ENCODE results near the gene PDP2.

Gene PDP2

GRCh38 chr16:66885491-66885890 is 5.2 kb downstream of the PDP2 start:
- no peak overlapping the region for H3K4me3 ChIP-seq (ENCODE audit: low read length in 2 of 2)
- H3K27ac ChIP-seq (ENCODE audit: low read length) = no peak overlapping the region

DNA sequence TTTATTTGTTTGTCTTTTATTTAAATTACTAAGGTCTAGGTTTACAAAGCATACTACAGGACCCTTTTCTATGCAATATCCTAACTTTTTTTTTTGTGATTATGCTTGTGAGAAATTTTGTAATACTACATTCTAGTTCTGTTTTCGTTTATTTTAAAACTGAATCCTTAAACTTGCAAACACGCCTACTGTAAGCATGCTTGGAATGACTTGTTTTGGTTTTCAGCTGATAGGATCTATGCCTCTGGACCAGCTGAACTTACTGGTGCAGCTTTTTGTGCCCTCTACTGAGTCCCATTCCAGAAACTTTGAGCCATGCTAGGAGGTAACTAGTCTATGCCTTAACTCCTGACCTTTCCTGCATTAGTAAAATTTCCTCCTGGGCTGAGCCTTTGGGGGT is 6.0 kb downstream of the PDP2 start:
- Histone ChIP-seq H3K27me3 (ENCODE audit: control insufficient read depth in 1 of 2, insufficient read depth in 2 of 2, low read length in 2 of 2) (no peaks in the 10 kb centered on the region), H3K4me3 (ENCODE audit: low read length in 2 of 2) (no peak overlapping the region), H3K36me3 (ENCODE audit: control insufficient read depth in 2 of 2, insufficient read depth in 2 of 2, low read length in 2 of 2) (peaks cover 13 to 15% of the 10 kb centered on the region in 2 donors), H3K4me1 (ENCODE audit: control insufficient read depth, insufficient read depth, low read length) (peaks cover 4% of the 10 kb centered on the region), H3K9me3 (ENCODE audit: control insufficient read depth in 2 of 2, low read length in 2 of 2) (no peaks in the 10 kb centered on the region), H3K9ac (ENCODE audit: low read length in 2 of 2) (no peak overlapping the region), H3K27ac (ENCODE audit: low read length) (no peak overlapping the region)

More at GRCh38 chr16:66885491-66885890, 5.2 kb downstream of the PDP2 start:
- Histone ChIP-seq H3K9ac (ENCODE audit: low read length in 2 of 2) (no peak overlapping the region), H3K4me1 (ENCODE audit: control insufficient read depth, insufficient read depth, low read length) (peaks cover 9% of the 10 kb centered on the region), H3K9me3 (ENCODE audit: control insufficient read depth in 2 of 2, low read length in 2 of 2) (no peaks in the 10 kb centered on the region), H3K27me3 (ENCODE audit: control insufficient read depth in 1 of 2, insufficient read depth in 2 of 2, low read length in 2 of 2) (no peaks in the 10 kb centered on the region), H3K36me3 (ENCODE audit: control insufficient read depth in 2 of 2, insufficient read depth in 2 of 2, low read length in 2 of 2) (peaks cover 13 to 15% of the 10 kb centered on the region in 2 donors)

DNA sequence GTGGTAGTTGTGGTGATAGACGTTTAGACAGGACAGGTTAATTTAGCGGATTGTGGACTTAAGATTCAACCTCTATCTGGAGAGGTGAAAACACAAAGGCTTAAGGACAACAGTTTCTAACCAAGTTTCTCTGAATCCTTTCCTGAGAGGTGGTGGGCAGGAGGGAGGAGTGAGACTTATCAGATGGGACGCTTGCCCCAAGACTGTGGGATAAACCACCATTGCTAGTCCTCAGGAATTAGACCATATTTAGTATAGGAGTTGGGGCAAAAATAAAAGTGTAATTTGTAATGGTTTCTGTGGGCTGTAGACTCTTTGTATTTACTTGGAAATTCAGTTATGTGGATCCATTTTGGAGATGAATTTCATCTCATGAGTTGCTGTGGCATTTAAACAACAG is 6.6 kb downstream of the PDP2 start:
- H3K9me3 ChIP-seq (ENCODE audit: control insufficient read depth in 2 of 2, low read length in 2 of 2) = no peaks in the 10 kb centered on the region
- H3K27me3 ChIP-seq (ENCODE audit: control insufficient read depth in 1 of 2, insufficient read depth in 2 of 2, low read length in 2 of 2) = no peaks in the 10 kb centered on the region
- no peaks in the 10 kb centered on the region for H3K4me1 ChIP-seq (ENCODE audit: control insufficient read depth, insufficient read depth, low read length)
- no peak overlapping the region for H3K9ac ChIP-seq (ENCODE audit: low read length in 2 of 2)
- no peak overlapping the region for H3K4me3 ChIP-seq (ENCODE audit: low read length in 2 of 2)
- H3K27ac ChIP-seq (ENCODE audit: low read length) = no peak overlapping the region
- H3K36me3 ChIP-seq (ENCODE audit: control insufficient read depth in 2 of 2, insufficient read depth in 2 of 2, low read length in 2 of 2) = peaks cover 13 to 15% of the 10 kb centered on the region in 2 donors

- no peak overlapping the region for H3K27ac ChIP-seq (ENCODE audit: low read length)
Measured at GRCh38 chr16:66888647-66889615, 8.6 kb downstream of the PDP2 start.

DNA sequence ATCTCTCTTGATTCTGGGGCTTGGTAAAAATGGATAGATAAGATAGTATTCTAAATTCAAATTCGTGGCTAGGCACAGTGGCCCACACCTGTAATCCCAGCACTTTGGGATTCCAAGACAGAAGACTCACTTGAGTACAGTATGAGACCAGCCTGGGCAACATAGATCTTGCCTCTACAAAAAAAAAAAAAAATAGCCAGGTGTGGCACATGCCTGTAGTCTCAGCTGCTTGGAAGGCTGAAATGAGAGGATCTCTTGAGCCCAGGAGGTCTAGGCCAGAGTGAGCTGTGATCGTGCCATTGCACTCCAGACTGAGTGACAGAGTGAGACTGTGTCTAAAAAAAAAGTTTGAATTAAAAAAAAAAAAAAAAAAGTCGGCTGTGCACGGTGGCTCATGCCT is 9.3 kb downstream of the PDP2 start:
- peaks cover 11 to 13% of the 10 kb centered on the region in 2 donors for H3K36me3 ChIP-seq (ENCODE audit: control insufficient read depth in 2 of 2, insufficient read depth in 2 of 2, low read length in 2 of 2)
- no peak overlapping the region for H3K27ac ChIP-seq (ENCODE audit: low read length)
- no peaks in the 10 kb centered on the region for H3K9me3 ChIP-seq (ENCODE audit: control insufficient read depth in 2 of 2, low read length in 2 of 2)
- no peaks in the 10 kb centered on the region for H3K4me1 ChIP-seq (ENCODE audit: control insufficient read depth, insufficient read depth, low read length)
- no peaks in the 10 kb centered on the region for H3K27me3 ChIP-seq (ENCODE audit: control insufficient read depth in 1 of 2, insufficient read depth in 2 of 2, low read length in 2 of 2)
- no peak overlapping the region for H3K4me3 ChIP-seq (ENCODE audit: low read length in 2 of 2)
- H3K9ac ChIP-seq (ENCODE audit: low read length in 2 of 2) = no peak overlapping the region

More at GRCh38 chr16:66888647-66889615, 8.6 kb downstream of the PDP2 start:
- Histone ChIP-seq H3K9me3 (ENCODE audit: control insufficient read depth in 2 of 2, low read length in 2 of 2) (no peaks in the 10 kb centered on the region), H3K4me1 (ENCODE audit: control insufficient read depth, insufficient read depth, low read length) (no peaks in the 10 kb centered on the region), H3K27me3 (ENCODE audit: control insufficient read depth in 1 of 2, insufficient read depth in 2 of 2, low read length in 2 of 2) (no peaks in the 10 kb centered on the region), H3K9ac (ENCODE audit: low read length in 2 of 2) (no peak overlapping the region), H3K4me3 (ENCODE audit: low read length in 2 of 2) (no peak overlapping the region), H3K36me3 (ENCODE audit: control insufficient read depth in 2 of 2, insufficient read depth in 2 of 2, low read length in 2 of 2) (peaks cover 13 to 15% of the 10 kb centered on the region in 2 donors)

DNA sequence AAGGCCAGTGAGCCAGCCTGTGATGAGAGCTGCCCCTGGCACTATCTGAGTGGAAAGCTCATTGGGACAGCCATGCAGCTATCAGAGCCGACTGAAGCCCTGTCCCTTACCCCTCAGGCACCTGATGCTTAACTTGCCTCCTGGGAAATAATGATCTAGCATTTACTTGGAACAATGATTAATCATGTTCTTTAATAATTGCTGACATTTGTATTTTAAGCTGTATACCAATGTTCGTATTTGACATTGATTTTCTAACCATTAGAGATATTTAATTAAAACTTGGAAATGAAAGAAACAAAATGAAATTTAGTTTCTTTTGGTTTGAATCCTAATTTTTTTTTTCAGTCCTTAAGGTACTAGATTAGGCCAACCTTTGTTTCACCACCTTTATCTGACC is 10.5 kb downstream of the PDP2 start:
- H3K9ac ChIP-seq (ENCODE audit: low read length in 2 of 2) = no peak overlapping the region
- H3K4me3 ChIP-seq (ENCODE audit: low read length in 2 of 2) = no peak overlapping the region
- peaks cover 2% of the 10 kb centered on the region in 2 donors for H3K36me3 ChIP-seq (ENCODE audit: control insufficient read depth in 2 of 2, insufficient read depth in 2 of 2, low read length in 2 of 2)
- H3K27ac ChIP-seq (ENCODE audit: low read length) = no peak overlapping the region
- H3K27me3 ChIP-seq (ENCODE audit: control insufficient read depth in 1 of 2, insufficient read depth in 2 of 2, low read length in 2 of 2) = no peaks in the 10 kb centered on the region
- H3K9me3 ChIP-seq (ENCODE audit: control insufficient read depth in 2 of 2, low read length in 2 of 2) = no peaks in the 10 kb centered on the region
- H3K4me1 ChIP-seq (ENCODE audit: control insufficient read depth, insufficient read depth, low read length) = peaks cover 6% of the 10 kb centered on the region

- Histone ChIP-seq H3K27ac (ENCODE audit: low read length) (no peak overlapping the region), H3K27me3 (ENCODE audit: control insufficient read depth in 1 of 2, insufficient read depth in 2 of 2, low read length in 2 of 2) (no peaks in the 10 kb centered on the region), H3K4me1 (ENCODE audit: control insufficient read depth, insufficient read depth, low read length) (peaks cover 6% of the 10 kb centered on the region), H3K9me3 (ENCODE audit: control insufficient read depth in 2 of 2, low read length in 2 of 2) (no peaks in the 10 kb centered on the region), H3K9ac (ENCODE audit: low read length in 2 of 2) (no peak overlapping the region), H3K4me3 (ENCODE audit: low read length in 2 of 2) (no peak overlapping the region), H3K36me3 (ENCODE audit: control insufficient read depth in 2 of 2, insufficient read depth in 2 of 2, low read length in 2 of 2) (peaks cover 0 to 1% of the 10 kb centered on the region in 2 donors)
Measured at GRCh38 chr16:66891360-66891759, 11.0 kb downstream of the PDP2 start.

- H3K4me1 ChIP-seq (ENCODE audit: control insufficient read depth, insufficient read depth, low read length) = peaks cover 6% of the 10 kb centered on the region
- no peaks in the 10 kb centered on the region for H3K36me3 ChIP-seq (ENCODE audit: control insufficient read depth in 2 of 2, insufficient read depth in 2 of 2, low read length in 2 of 2)
- no peak overlapping the region for H3K4me3 ChIP-seq (ENCODE audit: low read length in 2 of 2)
- no peaks in the 10 kb centered on the region for H3K27me3 ChIP-seq (ENCODE audit: control insufficient read depth in 1 of 2, insufficient read depth in 2 of 2, low read length in 2 of 2)
- no peaks in the 10 kb centered on the region for H3K9me3 ChIP-seq (ENCODE audit: control insufficient read depth in 2 of 2, low read length in 2 of 2)
- no peak overlapping the region for H3K9ac ChIP-seq (ENCODE audit: low read length in 2 of 2)
- H3K27ac ChIP-seq (ENCODE audit: low read length) = no peak overlapping the region
Measured at GRCh38 chr16:66891797-66892196, 11.5 kb downstream of the PDP2 start.

DNA sequence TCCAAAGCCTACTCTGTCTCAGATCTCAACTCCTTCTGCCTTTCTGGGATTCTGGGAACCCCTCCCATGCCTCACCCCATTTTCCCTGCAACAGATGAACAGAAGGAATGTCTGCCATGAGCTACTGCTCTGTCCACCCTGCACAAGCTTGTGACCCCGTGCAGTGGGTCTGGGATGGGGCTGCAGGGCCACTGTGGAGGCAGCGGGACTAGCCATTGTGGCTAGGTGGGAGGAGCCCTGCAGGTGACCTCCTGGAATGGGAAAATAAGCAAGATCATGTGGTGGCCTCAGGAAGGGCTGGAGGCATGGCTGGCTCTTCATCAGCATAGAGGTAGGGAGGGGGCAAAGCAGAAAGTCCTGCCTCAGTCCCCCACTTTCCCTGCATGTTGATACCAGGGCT is 13.7 kb downstream of the PDP2 start:
- H3K36me3 ChIP-seq (ENCODE audit: control insufficient read depth in 2 of 2, insufficient read depth in 2 of 2, low read length in 2 of 2) = no peaks in the 10 kb centered on the region
- no peak overlapping the region for H3K4me3 ChIP-seq (ENCODE audit: low read length in 2 of 2)
- no peaks in the 10 kb centered on the region for H3K27me3 ChIP-seq (ENCODE audit: control insufficient read depth in 1 of 2, insufficient read depth in 2 of 2, low read length in 2 of 2)
- H3K27ac ChIP-seq (ENCODE audit: low read length) = no peak overlapping the region
- no peaks in the 10 kb centered on the region for H3K9me3 ChIP-seq (ENCODE audit: control insufficient read depth in 2 of 2, low read length in 2 of 2)
- peaks cover 15% of the 10 kb centered on the region for H3K4me1 ChIP-seq (ENCODE audit: control insufficient read depth, insufficient read depth, low read length)
- no peak overlapping the region for H3K9ac ChIP-seq (ENCODE audit: low read length in 2 of 2)

DNA sequence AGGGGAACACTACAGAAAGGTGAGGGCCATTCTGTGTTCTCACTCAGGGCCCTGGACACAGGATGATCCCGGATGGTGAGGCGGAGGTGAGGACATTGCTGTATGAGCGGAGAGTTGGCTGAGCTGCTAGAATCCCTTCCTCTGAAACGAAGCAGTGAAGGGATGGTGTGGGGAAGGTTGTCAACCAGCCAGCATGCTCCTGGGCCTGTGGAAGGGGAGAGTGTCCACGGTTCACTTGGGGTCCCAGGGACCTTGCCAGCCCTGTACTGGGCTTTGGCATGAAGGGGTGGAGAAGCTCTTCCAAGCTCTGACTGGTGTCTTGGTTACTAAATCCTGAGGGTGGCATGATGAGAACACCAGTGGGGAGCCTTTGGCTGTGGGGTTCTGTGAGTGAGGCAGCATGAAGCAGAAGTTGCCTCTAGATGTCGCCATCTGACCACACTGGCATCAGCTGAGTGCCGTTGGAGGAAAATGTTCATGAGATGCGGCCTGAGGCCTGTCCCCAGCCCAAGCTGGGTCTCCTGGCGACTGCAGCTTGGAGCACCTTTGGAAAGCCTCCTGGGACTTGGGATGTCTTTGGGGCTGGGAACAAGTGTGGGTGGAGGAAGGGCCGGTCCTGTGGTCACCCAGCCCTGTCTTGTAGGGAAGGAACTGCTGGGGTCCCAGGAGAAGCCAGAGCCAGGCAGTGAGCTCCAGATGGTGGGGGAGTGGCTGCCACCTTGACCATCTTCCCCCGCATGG is 14.8 kb downstream of the PDP2 start:
- no peaks in the 10 kb centered on the region for H3K9me3 ChIP-seq (ENCODE audit: control insufficient read depth in 2 of 2, low read length in 2 of 2)
- H3K27ac ChIP-seq (ENCODE audit: low read length) = no peak overlapping the region
- H3K27me3 ChIP-seq (ENCODE audit: control insufficient read depth in 1 of 2, insufficient read depth in 2 of 2, low read length in 2 of 2) = no peaks in the 10 kb centered on the region
- peaks cover 25% of the 10 kb centered on the region for H3K4me1 ChIP-seq (ENCODE audit: control insufficient read depth, insufficient read depth, low read length)
- H3K4me3 ChIP-seq (ENCODE audit: low read length in 2 of 2) = no peak overlapping the region
- H3K9ac ChIP-seq (ENCODE audit: low read length in 2 of 2) = peak overlapping the region in 1 of 2 donors; percentile 36
- no peaks in the 10 kb centered on the region for H3K36me3 ChIP-seq (ENCODE audit: control insufficient read depth in 2 of 2, insufficient read depth in 2 of 2, low read length in 2 of 2)

GRCh38 chr16:66895689-66895979 is 15.3 kb downstream of the PDP2 start:
- Histone ChIP-seq H3K4me1 (ENCODE audit: control insufficient read depth, insufficient read depth, low read length) (peaks cover 30% of the 10 kb centered on the region), H3K9me3 (ENCODE audit: control insufficient read depth in 2 of 2, low read length in 2 of 2) (no peaks in the 10 kb centered on the region), H3K27me3 (ENCODE audit: control insufficient read depth in 1 of 2, insufficient read depth in 2 of 2, low read length in 2 of 2) (no peaks in the 10 kb centered on the region), H3K36me3 (ENCODE audit: control insufficient read depth in 2 of 2, insufficient read depth in 2 of 2, low read length in 2 of 2) (no peaks in the 10 kb centered on the region), H3K9ac (ENCODE audit: low read length in 2 of 2) (peak overlapping the region in 1 of 2 donors; percentile 36), H3K4me3 (ENCODE audit: low read length in 2 of 2) (no peak overlapping the region), H3K27ac (ENCODE audit: low read length) (no peak overlapping the region)
